HL-60 (cell line): ENCODE results near the gene ZNF771.

ENCODE experiments used
- DNase-seq, 2 experiments: peaks; one replicate each; pipeline ENCODE4 v3.0.0-alpha.2; 2010 to 2020; ENCODE audit warnings: low read depth in 1 of 2, low spot score in 1 of 2
- H3K27ac ChIP-seq: fragments of 250-450 bp; sonication (Bioruptor Pico); replicated peaks from 2 replicates; pipeline ENCODE4 v1.5.1; 2020; ENCODE audit warnings: mild to moderate bottlenecking, moderate library complexity
- H3K27me3 ChIP-seq: fragments of 250-450 bp; sonication (Bioruptor Pico); 2 replicates; pipeline ENCODE4 v1.5.1; 2021; ENCODE audit warnings: mild to moderate bottlenecking, moderate library complexity; ENCODE audit not compliant: insufficient read depth, poor library complexity, severe bottlenecking
- H3K4me3 ChIP-seq: replicated peaks from 2 replicates; pipeline ENCODE4 v1.5.1; 2011; ENCODE audit warnings: mild to moderate bottlenecking, control low read depth, low read length; ENCODE audit not compliant: insufficient read depth
- GABPA ChIP-seq: IDR thresholded peaks from 2 replicates; pipeline ENCODE4 v1.6.1; 2012; ENCODE audit warnings: low read depth
- POLR2AphosphoS5 ChIP-seq: IDR thresholded peaks from 2 replicates; pipeline ENCODE4 v1.6.1; 2012; ENCODE audit warnings: low read depth
- SPI1 ChIP-seq: IDR thresholded peaks from 2 replicates; pipeline ENCODE4 v1.6.1; 2012; ENCODE audit warnings: low read depth, mild to moderate bottlenecking, borderline replicate concordance
- TF ChIP-seq, protein P1 (sequence below): IDR thresholded peaks from 2 replicates; pipeline ENCODE4 v1.6.1; 2012; ENCODE audit warnings: low read depth; ENCODE audit not compliant: insufficient replicate concordance
- TF ChIP-seq, protein P2 (sequence below): IDR thresholded peaks from one replicate; pipeline ENCODE4 v1.5.1; 2011; ENCODE audit warnings: low read length, control low read depth, inconsistent platforms; ENCODE audit not compliant: insufficient read depth

ZNF771 gene

DNA sequence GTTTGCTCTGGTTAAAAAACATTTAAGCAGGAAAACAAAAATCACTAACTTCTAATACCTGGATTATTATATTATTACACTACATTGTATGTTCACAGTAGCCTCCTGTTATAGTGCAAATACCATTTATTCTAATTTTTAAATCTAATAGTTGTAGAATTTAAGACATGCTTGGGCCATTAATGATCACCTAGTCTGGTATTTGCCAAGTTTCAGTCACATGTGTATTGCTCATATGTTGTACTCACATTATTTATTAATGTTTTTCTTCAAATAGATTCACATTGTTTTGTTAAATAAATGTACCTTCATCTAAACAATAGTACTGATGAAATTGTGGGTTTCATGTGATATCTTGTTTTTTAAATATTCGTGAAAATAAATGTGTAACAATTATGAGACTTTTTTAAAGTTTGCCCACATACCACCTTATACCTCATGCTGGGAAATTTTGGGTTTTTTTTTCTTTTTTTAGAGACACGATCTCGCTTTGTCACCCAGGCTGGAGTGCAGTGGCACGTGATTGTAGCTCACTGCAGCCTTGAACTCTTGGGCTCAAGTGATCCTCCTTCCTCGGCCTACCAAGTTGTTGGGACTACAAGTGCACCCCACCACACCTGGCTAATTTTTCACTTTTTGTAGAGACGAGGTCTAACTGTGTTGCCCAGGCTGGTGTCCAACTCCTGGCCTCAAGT lies 5.9 kb downstream of the ZNF771 start:
- H3K27me3 ChIP-seq: no peaks in the 10 kb centered on the region
- no peak overlapping the region for H3K4me3 ChIP-seq
- no peak for DNase-seq
- H3K27ac ChIP-seq: no peak overlapping the region
- TF ChIP-seq POLR2AphosphoS5 (no peak), GABPA (no peak), SPI1 (no peak)
- TF ChIP-seq, protein P1, sequence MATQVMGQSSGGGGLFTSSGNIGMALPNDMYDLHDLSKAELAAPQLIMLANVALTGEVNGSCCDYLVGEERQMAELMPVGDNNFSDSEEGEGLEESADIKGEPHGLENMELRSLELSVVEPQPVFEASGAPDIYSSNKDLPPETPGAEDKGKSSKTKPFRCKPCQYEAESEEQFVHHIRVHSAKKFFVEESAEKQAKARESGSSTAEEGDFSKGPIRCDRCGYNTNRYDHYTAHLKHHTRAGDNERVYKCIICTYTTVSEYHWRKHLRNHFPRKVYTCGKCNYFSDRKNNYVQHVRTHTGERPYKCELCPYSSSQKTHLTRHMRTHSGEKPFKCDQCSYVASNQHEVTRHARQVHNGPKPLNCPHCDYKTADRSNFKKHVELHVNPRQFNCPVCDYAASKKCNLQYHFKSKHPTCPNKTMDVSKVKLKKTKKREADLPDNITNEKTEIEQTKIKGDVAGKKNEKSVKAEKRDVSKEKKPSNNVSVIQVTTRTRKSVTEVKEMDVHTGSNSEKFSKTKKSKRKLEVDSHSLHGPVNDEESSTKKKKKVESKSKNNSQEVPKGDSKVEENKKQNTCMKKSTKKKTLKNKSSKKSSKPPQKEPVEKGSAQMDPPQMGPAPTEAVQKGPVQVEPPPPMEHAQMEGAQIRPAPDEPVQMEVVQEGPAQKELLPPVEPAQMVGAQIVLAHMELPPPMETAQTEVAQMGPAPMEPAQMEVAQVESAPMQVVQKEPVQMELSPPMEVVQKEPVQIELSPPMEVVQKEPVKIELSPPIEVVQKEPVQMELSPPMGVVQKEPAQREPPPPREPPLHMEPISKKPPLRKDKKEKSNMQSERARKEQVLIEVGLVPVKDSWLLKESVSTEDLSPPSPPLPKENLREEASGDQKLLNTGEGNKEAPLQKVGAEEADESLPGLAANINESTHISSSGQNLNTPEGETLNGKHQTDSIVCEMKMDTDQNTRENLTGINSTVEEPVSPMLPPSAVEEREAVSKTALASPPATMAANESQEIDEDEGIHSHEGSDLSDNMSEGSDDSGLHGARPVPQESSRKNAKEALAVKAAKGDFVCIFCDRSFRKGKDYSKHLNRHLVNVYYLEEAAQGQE: no peak
- TF ChIP-seq, protein P2, sequence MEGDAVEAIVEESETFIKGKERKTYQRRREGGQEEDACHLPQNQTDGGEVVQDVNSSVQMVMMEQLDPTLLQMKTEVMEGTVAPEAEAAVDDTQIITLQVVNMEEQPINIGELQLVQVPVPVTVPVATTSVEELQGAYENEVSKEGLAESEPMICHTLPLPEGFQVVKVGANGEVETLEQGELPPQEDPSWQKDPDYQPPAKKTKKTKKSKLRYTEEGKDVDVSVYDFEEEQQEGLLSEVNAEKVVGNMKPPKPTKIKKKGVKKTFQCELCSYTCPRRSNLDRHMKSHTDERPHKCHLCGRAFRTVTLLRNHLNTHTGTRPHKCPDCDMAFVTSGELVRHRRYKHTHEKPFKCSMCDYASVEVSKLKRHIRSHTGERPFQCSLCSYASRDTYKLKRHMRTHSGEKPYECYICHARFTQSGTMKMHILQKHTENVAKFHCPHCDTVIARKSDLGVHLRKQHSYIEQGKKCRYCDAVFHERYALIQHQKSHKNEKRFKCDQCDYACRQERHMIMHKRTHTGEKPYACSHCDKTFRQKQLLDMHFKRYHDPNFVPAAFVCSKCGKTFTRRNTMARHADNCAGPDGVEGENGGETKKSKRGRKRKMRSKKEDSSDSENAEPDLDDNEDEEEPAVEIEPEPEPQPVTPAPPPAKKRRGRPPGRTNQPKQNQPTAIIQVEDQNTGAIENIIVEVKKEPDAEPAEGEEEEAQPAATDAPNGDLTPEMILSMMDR: no peak

DNA sequence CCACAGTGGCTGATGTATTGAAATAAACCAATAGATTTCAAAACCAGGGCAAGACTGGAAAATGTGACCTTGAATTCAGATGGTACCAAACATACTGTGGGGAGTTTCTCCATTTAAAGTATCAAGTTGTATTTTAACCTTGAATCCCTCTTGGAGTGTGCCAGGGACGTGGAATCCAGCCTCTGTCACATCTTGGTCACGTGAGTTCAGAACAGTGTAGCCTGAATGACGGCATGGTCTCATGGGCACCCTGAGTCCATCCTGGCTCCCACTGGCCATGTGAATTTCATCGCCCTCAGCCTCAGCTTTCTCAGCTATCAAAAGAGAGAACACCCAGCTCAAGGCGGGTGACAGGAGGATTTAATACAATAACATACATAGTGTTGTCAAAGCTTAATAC lies 6.8 kb downstream of the ZNF771 start:
- Histone ChIP-seq H3K27me3 (no peaks in the 10 kb centered on the region), H3K4me3 (no peak overlapping the region), H3K27ac (no peak overlapping the region)
- no peak for DNase-seq
- TF ChIP-seq, protein P1: no peak
- no peak for TF ChIP-seq SPI1
- TF ChIP-seq POLR2AphosphoS5: no peak

DNA sequence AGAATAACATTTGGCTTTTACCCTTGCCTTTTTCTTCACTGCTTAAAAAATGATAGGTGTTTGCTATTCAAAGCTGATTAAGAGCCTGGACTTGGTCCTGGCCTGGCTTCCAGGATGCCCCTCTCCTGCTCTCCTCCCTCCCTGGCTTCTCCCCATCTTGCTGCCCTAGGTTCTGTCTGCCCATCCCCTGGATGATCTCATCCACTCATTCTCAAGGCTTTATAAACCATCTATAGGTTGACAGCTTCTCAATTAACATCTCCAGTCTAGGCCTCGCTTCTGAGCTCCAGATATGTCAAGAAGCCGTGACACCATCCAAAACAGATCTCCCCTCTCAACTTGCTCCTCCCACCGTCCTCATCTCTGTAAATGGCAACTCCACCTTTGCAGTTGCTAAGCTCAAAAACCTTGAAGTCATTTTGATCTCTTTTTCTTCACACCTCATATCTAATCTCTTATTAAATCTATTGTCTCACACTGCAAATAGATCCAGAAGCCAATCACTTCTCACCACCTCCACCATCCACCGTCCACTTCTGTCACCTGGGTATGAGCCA lies 8.7 kb downstream of the ZNF771 start:
- H3K27ac ChIP-seq: no peak overlapping the region
- DNase-seq: no peak
- no peaks in the 10 kb centered on the region for H3K27me3 ChIP-seq
- no peak overlapping the region for H3K4me3 ChIP-seq
- TF ChIP-seq POLR2AphosphoS5: no peak
- TF ChIP-seq, protein P2: no peak
- TF ChIP-seq SPI1: no peak
- TF ChIP-seq GABPA: no peak
- TF ChIP-seq, protein P1: no peak
